HEK293 (cell line): ENCODE measurements around the gene KIF17.

Experiments used
- BCL11A ChIP-seq: fragments of 450-650 bp; formaldehyde crosslinking; IDR thresholded peaks from 2 replicates; pipeline ENCODE4 v1.5.1; 2016; ENCODE audit warnings: low read depth, missing biosample characterization, missing genetic modification characterization
- EGR2 ChIP-seq: fragments of 450-650 bp; formaldehyde crosslinking; IDR thresholded peaks from 2 replicates; pipeline ENCODE4 v1.5.1; 2016; ENCODE audit warnings: low read depth, missing biosample characterization, missing genetic modification characterization
- HOXA7 ChIP-seq: sonication (generic); formaldehyde crosslinking; IDR thresholded peaks from 2 replicates; pipeline ENCODE4 v1.8.1; 2022; ENCODE audit warnings: missing genetic modification reagents, borderline replicate concordance
- IKZF3 ChIP-seq: fragments of 450-650 bp; IDR thresholded peaks from 2 replicates; pipeline ENCODE4 v1.5.0; 2018; ENCODE audit warnings: missing biosample characterization, mild to moderate bottlenecking, missing genetic modification characterization, moderate library complexity
- KLF16 ChIP-seq: fragments of 450-650 bp; formaldehyde crosslinking; IDR thresholded peaks from 2 replicates; pipeline ENCODE4 v1.5.1; 2017; ENCODE audit warnings: missing biosample characterization, missing genetic modification characterization
- KLF7 ChIP-seq: fragments of 450-650 bp; formaldehyde crosslinking; IDR thresholded peaks from 2 replicates; pipeline ENCODE4 v1.5.1; 2016; ENCODE audit warnings: missing biosample characterization, missing genetic modification characterization, borderline replicate concordance
- KLF9 ChIP-seq: fragments of 450-650 bp; formaldehyde crosslinking; IDR thresholded peaks from 2 replicates; pipeline ENCODE4 v1.5.1; 2016; ENCODE audit warnings: missing biosample characterization, missing genetic modification characterization, low read depth
- OSR2 ChIP-seq: fragments of 450-650 bp; formaldehyde crosslinking; IDR thresholded peaks from 2 replicates; pipeline ENCODE4 v1.5.1; 2016; ENCODE audit warnings: missing biosample characterization, missing genetic modification characterization
- SETDB1 ChIP-seq: IDR thresholded peaks from one replicate; pipeline ENCODE4 v1.6.1; 2017; ENCODE audit warnings: mild to moderate bottlenecking, low read length, moderate library complexity, mixed read lengths; ENCODE audit not compliant: insufficient read length
- SP2 ChIP-seq: fragments of 450-650 bp; formaldehyde crosslinking; IDR thresholded peaks from 2 replicates; pipeline ENCODE4 v1.5.1; 2016; ENCODE audit warnings: missing biosample characterization, missing genetic modification characterization
- SP3 ChIP-seq: fragments of 450-650 bp; formaldehyde crosslinking; IDR thresholded peaks from 2 replicates; pipeline ENCODE4 v1.5.1; 2016; ENCODE audit warnings: missing biosample characterization, missing genetic modification characterization
- SP7 ChIP-seq: fragments of 450-650 bp; formaldehyde crosslinking; IDR thresholded peaks from 2 replicates; pipeline ENCODE4 v1.5.1; 2016; ENCODE audit warnings: missing biosample characterization, missing genetic modification characterization
- ZBTB20 ChIP-seq: fragments of 450-650 bp; formaldehyde crosslinking; IDR thresholded peaks from 2 replicates; pipeline ENCODE4 v1.5.1; 2016; ENCODE audit warnings: missing biosample characterization, missing genetic modification characterization
- ZBTB7A ChIP-seq: fragments of 450-650 bp; formaldehyde crosslinking; IDR thresholded peaks from 2 replicates; pipeline ENCODE4 v1.5.1; 2016; ENCODE audit warnings: low read depth, missing biosample characterization, missing genetic modification characterization
- ZBTB8A ChIP-seq: fragments of 450-650 bp; formaldehyde crosslinking; IDR thresholded peaks from 2 replicates; pipeline ENCODE4 v1.5.1; 2016; ENCODE audit warnings: missing biosample characterization, missing genetic modification characterization
- ZFP37 ChIP-seq: fragments of 450-650 bp; formaldehyde crosslinking; IDR thresholded peaks from 2 replicates; pipeline ENCODE4 v1.5.1; 2016; ENCODE audit warnings: missing biosample characterization, missing genetic modification characterization
- ZNF121 ChIP-seq: fragments of 450-650 bp; formaldehyde crosslinking; IDR thresholded peaks from 2 replicates; pipeline ENCODE4 v1.5.1; 2016; ENCODE audit warnings: missing biosample characterization, missing genetic modification characterization
- ZNF146 ChIP-seq: fragments of 450-650 bp; formaldehyde crosslinking; IDR thresholded peaks from 2 replicates; pipeline ENCODE4 v1.5.1; 2016; ENCODE audit warnings: missing biosample characterization, missing genetic modification characterization
- ZNF148 ChIP-seq: fragments of 450-650 bp; formaldehyde crosslinking; IDR thresholded peaks from 2 replicates; pipeline ENCODE4 v1.5.0; 2017; ENCODE audit warnings: missing biosample characterization, missing genetic modification characterization, borderline replicate concordance
- ZNF175 ChIP-seq: fragments of 450-650 bp; formaldehyde crosslinking; IDR thresholded peaks from 2 replicates; pipeline ENCODE4 v1.5.1; 2016; ENCODE audit warnings: missing biosample characterization, missing genetic modification characterization
- ZNF19 ChIP-seq: fragments of 450-650 bp; formaldehyde crosslinking; IDR thresholded peaks from 2 replicates; pipeline ENCODE4; 2016; ENCODE audit warnings: missing biosample characterization, missing genetic modification characterization, low read depth
- ZNF280D ChIP-seq: fragments of 450-650 bp; formaldehyde crosslinking; IDR thresholded peaks from 2 replicates; pipeline ENCODE4 v1.5.1; 2016; ENCODE audit warnings: missing biosample characterization, missing genetic modification characterization
- ZNF398 ChIP-seq: fragments of 450-650 bp; formaldehyde crosslinking; IDR thresholded peaks from 2 replicates; pipeline ENCODE4 v1.5.1; 2017; ENCODE audit warnings: missing biosample characterization, missing genetic modification characterization
- ZNF501 ChIP-seq: fragments of 450-650 bp; formaldehyde crosslinking; IDR thresholded peaks from 2 replicates; pipeline ENCODE4 v1.5.1; 2016; ENCODE audit warnings: missing biosample characterization, missing genetic modification characterization
- ZNF513 ChIP-seq: fragments of 450-650 bp; IDR thresholded peaks from 2 replicates; pipeline ENCODE4 v1.5.1; 2018; ENCODE audit warnings: missing biosample characterization, missing genetic modification characterization
- ZNF571 ChIP-seq: fragments of 450-650 bp; formaldehyde crosslinking; IDR thresholded peaks from 2 replicates; pipeline ENCODE4 v1.5.0; 2017; ENCODE audit warnings: missing biosample characterization, missing genetic modification characterization
- ZNF621 ChIP-seq: fragments of 450-650 bp; formaldehyde crosslinking; IDR thresholded peaks from 2 replicates; pipeline ENCODE4 v1.5.1; 2017; ENCODE audit warnings: missing biosample characterization, missing genetic modification characterization
- ZNF623 ChIP-seq: fragments of 450-650 bp; formaldehyde crosslinking; IDR thresholded peaks from 2 replicates; pipeline ENCODE4 v1.5.1; 2016; ENCODE audit warnings: missing biosample characterization, missing genetic modification characterization
- ZNF624 ChIP-seq: fragments of 450-650 bp; formaldehyde crosslinking; IDR thresholded peaks from 2 replicates; pipeline ENCODE4 v1.5.1; 2017; ENCODE audit warnings: missing biosample characterization, missing genetic modification characterization
- ZNF664 ChIP-seq: fragments of 450-650 bp; formaldehyde crosslinking; IDR thresholded peaks from 2 replicates; pipeline ENCODE4 v1.5.1; 2016; ENCODE audit warnings: missing biosample characterization, missing genetic modification characterization
- ZSCAN30 ChIP-seq: fragments of 450-650 bp; IDR thresholded peaks from 2 replicates; pipeline ENCODE4 v1.5.1; 2018; ENCODE audit warnings: missing biosample characterization, mild to moderate bottlenecking, missing genetic modification characterization, moderate library complexity
- ZXDB ChIP-seq: fragments of 450-650 bp; formaldehyde crosslinking; IDR thresholded peaks from 2 replicates; pipeline ENCODE4 v1.5.1; 2016; ENCODE audit warnings: missing biosample characterization, missing genetic modification characterization

The KIF17 gene

GRCh38 chr1:20732071-20732587, 14.3 kb upstream of the KIF17 start (continued):
- TF ChIP-seq KLF16 (tag by site-specific recombination) (peak; percentile 74; the same call in 1 of the 2 replicates), SP2 (tag by site-specific recombination) (peak; percentile 85), HOXA7 (no peak), ZNF121 (tag by site-specific recombination) (no peak), ZBTB8A (tag by site-specific recombination) (peak; percentile 80), ZNF664 (tag by site-specific recombination) (no peak), SP7 (tag by site-specific recombination) (peak; percentile 78), ZFP37 (tag by site-specific recombination) (0 out of 2 replicates have a peak, but pooled peaks have one; percentile 38), ZNF501 (tag by site-specific recombination) (peak; percentile 68; the same call in 1 of the 2 replicates), KLF7 (tag by site-specific recombination) (0 out of 2 replicates have a peak, but pooled peaks have one; percentile 47), ZNF624 (no peak), ZBTB20 (tag by site-specific recombination) (no peak), ZNF623 (tag by site-specific recombination) (0 out of 2 replicates have a peak, but pooled peaks have one; percentile 2), ZNF280D (tag by site-specific recombination) (0 out of 2 replicates have a peak, but pooled peaks have one; percentile 40), ZNF19 (tag by site-specific recombination) (no peak), ZNF146 (0 out of 2 replicates have a peak, but pooled peaks have one; percentile 40), IKZF3 (tag by site-specific recombination) (no peak), ZNF148 (peak; percentile 21; the same call in 1 of the 2 replicates), ZXDB (tag by site-specific recombination) (peak; percentile 12; the same call in 1 of the 2 replicates), ZNF621 (tag by site-specific recombination) (no peak), KLF9 (tag by site-specific recombination) (peak; percentile 73), ZNF175 (tag by site-specific recombination) (no peak), ZNF513 (no peak), ZSCAN30 (tag by site-specific recombination) (0 out of 2 replicates have a peak, but pooled peaks have one; percentile 34), EGR2 (tag by site-specific recombination) (peak; percentile 57), ZNF398 (tag by site-specific recombination) (peak; percentile 40), SP3 (tag by site-specific recombination) (peak; percentile 76), BCL11A (peak; percentile 11; the same call in 1 of the 2 replicates), ZBTB7A (tag by site-specific recombination) (peak; percentile 95), SETDB1 (no peak), OSR2 (tag by site-specific recombination) (peak; percentile 57; the same call in 1 of the 2 replicates), ZNF571 (tag by site-specific recombination) (no peak)
